PC-9 (cell line): ENCODE measurements around the gene HSPG2.

ENCODE experiments used
- CTCF ChIP-seq: fragments of 200-600 bp; sonication (generic); conservative IDR thresholded peaks from 2 replicates; pipeline ENCODE4 v1.6.1; 2017; ENCODE audit warnings: mixed run types, antibody characterized with exemption, mild to moderate bottlenecking, moderate library complexity
- EZH2 ChIP-seq: fragments of 200-600 bp; sonication (generic); IDR thresholded peaks from 2 replicates; pipeline ENCODE4 v1.8.0; 2017; ENCODE audit warnings: antibody characterized with exemption, low read depth

- TF ChIP-seq CTCF (no peak), EZH2 (no peak)
These were observed at the start of gene HSPG2 for GRCh38 chr1:21937034-21937371.
